OCI-LY1 (cell line): ENCODE measurements around the gene RPL41.

Experiments
- CTCF ChIP-seq: fragments of 200-600 bp; sonication (generic), shearing (Covaris generic); IDR thresholded peaks from 2 replicates; pipeline ENCODE4 v1.5.1; 2017; ENCODE audit warnings: mild to moderate bottlenecking, antibody characterized with exemption, low read length, moderate library complexity, mixed read lengths
- EZH2 ChIP-seq: fragments of 200-600 bp; sonication (generic), shearing (Covaris generic); IDR thresholded peaks from 2 replicates; pipeline ENCODE4 v1.8.0; 2017; ENCODE audit warnings: borderline replicate concordance, mixed run types, mild to moderate bottlenecking, antibody characterized with exemption, low read length, moderate library complexity, mixed read lengths

- no peak for TF ChIP-seq CTCF
- no peak for TF ChIP-seq EZH2
Observed at GRCh38 chr12:56141946-56142784, 25.7 kb downstream of the RPL41 start.
